Putamen (tissue), 1 donor: ENCODE measurements around the gene XCR1.
A peak's percentile ranks its signal among the peaks of the same experiment; 100 is the strongest.
"Not testable (repeated sequence)": the region's sequence is repeated elsewhere in the genome, so short reads cannot be mapped to it uniquely, and the experiment has no call there.

Experiments
- DNase-seq: peaks from one replicate; pipeline ENCODE4 v3.0.0-alpha.2; 2016; ENCODE audit warnings: low spot score

XCR1 gene

GRCh38 chr3:46006238-46007032, 20.8 kb downstream of the XCR1 start:
- DNase-seq = no peak

- DNase-seq = not testable (repeated sequence)
Observed at GRCh38 chr3:46003706-46004105, 23.6 kb downstream of the XCR1 start.

GRCh38 chr3:46001178-46001577, 26.1 kb downstream of the XCR1 start:
- DNase-seq = no peak

GRCh38 chr3:45997942-45998341, 29.3 kb downstream of the XCR1 start:
- DNase-seq = no peak

DNA sequence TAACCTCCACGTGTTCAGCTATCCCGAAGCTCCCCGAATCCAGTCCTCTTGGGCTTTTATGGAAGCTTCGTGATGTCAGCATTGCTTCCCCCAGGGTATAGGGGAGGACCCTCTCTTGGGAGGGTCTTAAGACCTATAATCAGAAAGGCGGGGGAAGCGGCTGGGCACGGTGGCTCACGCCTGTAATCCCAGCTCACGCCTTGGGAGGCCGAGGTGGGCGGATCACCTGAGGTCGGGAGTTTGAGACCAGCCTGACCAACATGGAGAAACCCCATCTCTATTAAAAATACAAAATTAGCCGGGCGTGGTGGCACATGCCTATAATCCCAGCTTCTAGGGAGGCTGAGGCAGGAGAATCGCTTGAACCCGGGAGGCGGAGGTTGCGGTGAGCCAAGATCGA, 29.8 kb downstream of the XCR1 start:
- DNase-seq = not testable (repeated sequence)

- DNase-seq = peak; percentile 88
Observed at GRCh38 chr3:45995236-45996192, 31.8 kb downstream of the XCR1 start, which contains the start of gene FYCO1. TSS of gene FYCO1 (minus strand) at chr3:45995824. CDS start at chr3:45984910, 10,914 bp downstream.

GRCh38 chr3:45994419-45995235, 32.7 kb downstream of the XCR1 start:
- DNase-seq = no peak

DNA sequence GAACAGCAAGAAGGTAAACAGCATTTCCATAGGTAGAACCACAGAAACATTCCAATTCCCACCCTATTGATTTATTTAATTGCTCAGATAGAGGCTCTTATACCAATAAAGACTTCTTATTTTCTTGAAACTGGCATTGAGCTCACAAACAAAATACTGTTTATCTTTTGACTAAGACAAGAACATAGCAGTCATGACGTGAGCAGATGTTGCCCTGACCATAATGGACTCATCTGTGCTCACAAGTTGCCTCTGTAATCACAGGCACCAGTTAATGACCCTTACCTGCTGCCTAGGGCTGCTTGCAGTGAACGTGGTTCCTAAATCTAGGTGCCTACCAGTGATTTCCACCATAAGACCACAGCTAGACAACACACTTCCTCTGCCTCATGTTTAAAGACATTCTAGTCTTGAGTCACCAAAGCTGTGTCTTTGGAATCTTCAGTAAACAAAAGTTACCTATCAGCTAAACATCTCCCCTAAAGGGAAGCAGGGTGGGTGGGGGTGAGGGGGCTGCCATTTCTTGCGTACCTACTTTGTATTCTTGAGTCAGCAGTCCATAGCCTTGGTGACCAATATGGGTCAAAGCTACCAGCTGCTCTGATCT, 33.8 kb downstream of the XCR1 start:
- no peak for DNase-seq

GRCh38 chr3:45992821-45993221, 34.5 kb downstream of the XCR1 start:
- DNase-seq = no peak

DNA sequence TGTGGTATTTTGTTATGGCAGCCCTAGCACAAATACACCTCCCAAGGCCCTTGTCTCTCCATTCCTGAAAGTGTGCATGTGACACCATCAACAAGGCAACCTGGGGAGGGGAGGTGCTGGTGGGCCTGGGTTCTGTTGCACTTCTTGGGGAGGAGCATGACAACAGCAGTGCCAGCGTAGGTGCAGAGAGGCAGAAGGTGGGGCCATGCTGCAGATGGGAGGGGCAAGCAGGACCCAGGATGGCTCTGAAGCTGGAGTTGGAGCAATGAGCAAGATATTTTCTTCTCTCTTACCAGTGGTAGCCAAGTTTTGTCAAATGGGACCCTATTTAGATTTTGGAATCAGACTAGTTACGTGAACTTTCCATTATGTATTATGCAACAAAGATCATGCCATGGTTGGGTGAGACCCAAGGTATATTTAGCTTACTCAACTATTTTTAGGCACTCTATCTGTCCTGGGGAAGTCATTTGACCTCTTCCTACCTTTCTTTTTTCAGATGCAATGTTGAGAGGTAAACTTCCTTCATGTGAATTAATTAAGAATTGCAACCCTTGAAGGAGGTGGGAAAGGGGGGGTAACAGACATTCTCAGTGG, 35.1 kb downstream of the XCR1 start:
- DNase-seq = no peak

- DNase-seq = no peak
Observed at GRCh38 chr3:45991341-45991740, 35.9 kb downstream of the XCR1 start.

DNA sequence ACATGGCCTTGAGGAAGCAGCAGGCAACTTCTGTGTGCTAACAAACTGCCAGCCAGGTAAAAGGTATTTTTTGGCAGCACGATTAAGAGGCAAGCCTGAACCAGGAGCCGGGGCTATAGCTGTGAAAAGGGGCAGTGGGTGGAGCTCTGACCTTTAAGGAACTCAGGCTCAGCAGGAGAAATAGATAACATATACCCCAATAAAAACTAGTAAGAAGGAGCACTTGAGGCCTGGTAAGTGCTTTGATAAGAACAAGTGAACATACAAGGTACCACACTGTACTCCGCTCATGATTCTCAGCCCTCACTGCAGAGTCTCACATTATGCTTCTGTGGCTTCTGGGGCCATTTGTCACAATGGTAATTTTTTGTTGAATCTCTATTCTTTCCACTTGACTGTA, 37.1 kb downstream of the XCR1 start:
- no peak for DNase-seq

- DNase-seq = no peak
Observed at GRCh38 chr3:45988804-45989203, 38.5 kb downstream of the XCR1 start.

DNA sequence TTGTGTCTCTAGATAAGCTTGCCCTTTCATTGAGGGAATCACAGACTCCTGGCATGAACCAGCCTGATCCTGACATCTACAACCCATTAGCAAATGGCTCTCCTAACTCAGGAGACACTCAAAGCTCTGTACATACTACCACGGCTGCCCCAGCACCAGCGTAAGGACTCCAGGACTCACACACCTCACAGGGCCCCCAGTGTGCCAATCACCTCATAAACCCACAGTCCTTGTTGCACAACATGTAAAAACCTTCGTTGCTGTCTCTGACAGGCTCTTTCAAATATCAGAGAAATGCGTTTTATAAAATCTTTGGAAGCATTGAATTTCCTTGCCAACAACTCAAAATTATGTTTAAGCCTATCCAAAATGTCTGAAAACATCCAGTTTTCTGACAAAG, 38.9 kb downstream of the XCR1 start:
- no peak for DNase-seq

DNA sequence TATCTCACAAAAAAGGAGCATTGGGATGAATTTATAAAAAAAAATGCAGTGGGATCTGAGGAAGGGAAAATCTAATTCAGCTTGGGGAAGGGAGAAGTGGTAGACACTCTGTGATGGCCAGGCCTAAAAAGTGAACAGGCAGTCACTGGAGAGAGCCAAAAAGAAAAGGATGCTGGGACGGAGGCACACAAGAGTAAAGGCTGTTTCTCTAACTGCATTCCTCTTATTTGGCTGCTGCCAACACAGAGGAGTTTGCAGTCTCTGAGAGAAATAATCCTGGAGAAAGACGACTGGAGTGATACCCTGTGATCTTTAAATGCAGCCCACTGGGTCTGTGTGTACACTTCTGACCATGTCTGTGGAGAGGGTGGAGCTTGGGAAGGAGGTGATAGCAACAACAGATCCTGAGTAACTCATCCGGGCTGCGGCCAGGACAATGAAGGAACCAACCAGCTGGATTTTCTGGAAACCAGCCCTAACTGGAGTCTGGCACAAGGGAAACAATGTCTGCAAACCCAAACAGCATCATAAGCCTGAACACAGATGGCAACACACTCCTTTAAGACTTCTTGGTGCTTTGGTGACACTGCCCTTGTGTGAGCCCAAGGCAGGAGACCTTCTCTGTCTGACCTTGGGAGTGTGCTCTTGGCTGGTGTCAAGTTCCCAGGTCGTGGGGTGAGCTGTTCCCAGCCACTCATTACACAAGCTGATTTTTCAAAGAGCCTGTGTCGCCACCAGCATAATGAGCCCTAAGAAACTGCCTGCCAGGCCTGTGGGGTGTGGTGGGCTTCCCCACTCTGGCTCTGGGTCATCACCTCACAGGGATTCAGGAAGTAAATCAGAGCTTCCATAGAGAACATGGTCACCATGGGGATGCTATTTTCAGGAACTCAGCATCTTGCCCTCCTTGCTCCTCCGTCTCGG, 39.7 kb downstream of the XCR1 start:
- peak; percentile 66 for DNase-seq

DNA sequence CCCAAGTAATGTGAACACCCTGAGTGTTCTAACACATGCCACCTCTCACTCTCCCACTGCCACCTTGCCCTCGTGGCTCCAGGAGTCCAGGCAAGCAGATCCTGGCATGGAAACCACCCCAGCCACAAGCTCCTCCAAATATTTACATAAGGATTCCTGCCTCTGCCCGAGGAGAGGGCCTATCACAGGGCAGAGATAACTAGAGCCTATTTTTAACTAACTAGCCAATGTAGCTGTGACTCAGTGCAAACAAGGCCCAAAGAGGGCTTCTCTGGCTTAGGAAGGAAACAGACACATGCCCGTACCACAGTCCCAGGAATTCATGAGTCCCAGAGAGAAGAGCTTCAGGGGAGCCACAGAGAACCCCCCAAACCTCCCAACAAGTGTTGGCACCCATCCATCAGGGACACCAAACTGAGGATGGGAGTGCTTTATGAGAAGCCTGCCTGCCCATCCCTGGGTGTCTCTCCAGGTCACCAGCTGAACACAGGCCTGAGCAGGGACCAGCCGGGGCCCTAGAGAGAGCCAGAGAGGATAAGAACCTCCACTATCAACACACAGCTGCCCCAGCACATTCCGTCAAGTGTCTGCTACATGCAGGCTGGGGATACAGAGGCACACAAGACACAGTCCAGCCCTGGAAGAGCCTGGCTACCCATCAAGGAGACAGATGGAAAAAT, 40.8 kb downstream of the XCR1 start:
- DNase-seq = no peak

DNA sequence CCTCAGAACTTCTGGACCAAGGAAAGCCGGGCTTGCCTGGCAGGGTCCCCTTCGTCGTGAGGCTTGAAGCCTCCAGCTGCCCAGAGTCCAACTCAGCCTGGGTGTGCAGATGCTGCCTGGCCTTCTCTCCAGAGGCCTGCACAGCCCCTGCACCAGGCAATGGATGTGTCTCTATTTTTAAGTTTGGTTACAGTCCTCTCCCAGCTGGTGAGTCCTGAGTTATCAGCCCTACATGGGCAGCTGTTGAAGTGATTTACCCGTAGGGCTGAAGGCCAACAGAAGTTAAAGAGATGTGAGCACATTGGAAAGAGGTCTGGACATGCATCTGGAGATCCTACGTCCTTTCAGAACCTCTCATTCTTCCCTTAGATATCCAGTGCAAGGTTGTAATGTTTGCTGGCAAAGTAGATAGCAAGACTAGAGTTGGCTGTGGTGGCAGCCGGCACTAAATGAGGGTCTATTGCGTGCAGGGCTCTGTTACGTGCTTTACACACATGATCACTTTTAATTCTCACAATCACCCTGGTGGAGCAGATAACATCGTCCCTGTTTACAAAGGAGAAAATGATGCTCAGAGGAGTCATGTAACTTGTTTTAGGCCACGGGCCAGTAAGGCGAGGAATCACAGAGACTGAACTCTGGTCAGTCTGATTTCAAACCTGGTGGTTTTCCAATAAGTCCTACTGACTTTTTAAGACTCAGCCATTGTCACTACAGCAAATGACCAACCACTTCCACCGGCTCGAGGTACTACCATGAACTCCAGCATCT, 41.6 kb downstream of the XCR1 start:
- no peak for DNase-seq
